K562 (cell line): Measurements from ENCODE around the gene SDK1. TPM values are rescaled to one million over a fixed set of nuclear protein-coding genes. Genes with fewer than 3 reads are reported as not detected.

Experiments
- ATAC-seq: fragments of 200-7000 bp; cut with Tn5 transposase; 3 replicates; pipeline ENCODE4 v1.9.1; 2020; ENCODE audit warnings: moderate library complexity
- BruUV-seq: library from RNA; stranded (reverse); fragments of 400-500 nt; replicated peaks from 2 replicates; lab custom pipeline; 2021; lab: Mats Ljungman, UMichigan
- CTCF ChIA-PET: fragments of 300-600 bp; formaldehyde crosslinking; extraction: SDS; loops from one replicate; lab custom pipeline; 2021; ENCODE audit warnings: low intra/inter-chr PET ratio; lab: Yijun Ruan, JAX
- POLR2A ChIA-PET: fragments of 300-600, 350-650 bp; sonication (Branson Sonifier 250); formaldehyde crosslinking; extraction: SDS; loops from one replicate; lab custom pipeline; 2021; ENCODE audit warnings: antibody characterized with exemption, inconsistent platforms; lab: Yijun Ruan, JAX
- DNase-seq, 4 experiments: peaks; one replicate each; pipeline versions ENCODE4 v3.0.0 to v3.0.0-alpha.2; 2011 to 2018; ENCODE audit warnings: low spot score in 3 of 4, mixed read lengths in 3 of 4; ENCODE audit errors: extremely low read depth in 1 of 4
- FAIRE-seq: peaks from 2 replicates; lab custom pipeline; 2011; peaks lifted over from hg19 to GRCh38; lab: Jason Lieb, UNC
- H2AFZ ChIP-seq: 2 replicates; pipeline ENCODE4 v1.6.0; 2011; ENCODE audit warnings: low read depth, low read length, control low read depth, inconsistent platforms
- H3K27ac ChIP-seq: fragments of 200-600 bp; 3 replicates; pipeline ENCODE4 v1.8.0; 2011; ENCODE audit warnings: low read depth, mild to moderate bottlenecking, control low read depth, inconsistent platforms, low read length, moderate library complexity, mixed read lengths; ENCODE audit errors: extremely low read depth
- H3K27me3 ChIP-seq, 2 experiments: fragments of 300-600 bp in 1 of 2; 2 replicates in 1 of 2; 3 replicates in 1 of 2; pipeline versions ENCODE4 v1.6.0 to v1.8.0; 2011; ENCODE audit warnings: inconsistent platforms in 2 of 2, low read length in 2 of 2, mild to moderate bottlenecking in 1 of 2, mixed read lengths in 1 of 2, moderate library complexity in 1 of 2; ENCODE audit not compliant: control insufficient read depth in 2 of 2, insufficient read depth in 2 of 2
- H3K36me3 ChIP-seq: fragments of 300-600 bp; 3 replicates; pipeline ENCODE4 v1.8.0; 2011; ENCODE audit warnings: mild to moderate bottlenecking, low read length, inconsistent platforms; ENCODE audit not compliant: control insufficient read depth, insufficient read depth
- H3K4me1 ChIP-seq, 2 experiments: fragments of 200-600 bp in 1 of 2; replicated peaks in 1 of 2; 2 replicates in 1 of 2; 3 replicates in 1 of 2; pipeline versions ENCODE4 v1.5.1 to v1.8.0; 2011; ENCODE audit warnings: inconsistent platforms in 2 of 2, low read length in 2 of 2, mild to moderate bottlenecking in 1 of 2, mixed read lengths in 1 of 2, moderate library complexity in 1 of 2; ENCODE audit not compliant: control insufficient read depth in 2 of 2, insufficient read depth in 2 of 2
- H3K4me2 ChIP-seq: 2 replicates; pipeline ENCODE4 v1.6.1; 2011; ENCODE audit warnings: low read length, control low read depth, inconsistent platforms, mixed read lengths; ENCODE audit not compliant: insufficient read depth
- H3K4me3 ChIP-seq: fragments of 200-600 bp; sonication (generic), shearing (Covaris generic); 2 replicates; pipeline ENCODE4 v1.5.1; 2016; ENCODE audit warnings: control low read depth, inconsistent platforms
- H3K79me2 ChIP-seq: fragments of 200-600 bp; 3 replicates; pipeline ENCODE4 v1.8.0; 2011; ENCODE audit warnings: low read length, inconsistent platforms; ENCODE audit not compliant: control insufficient read depth, insufficient read depth
- H3K9ac ChIP-seq, 2 experiments: 2 replicates each; pipeline versions ENCODE4 v1.6.0 to v1.6.1; 2011; ENCODE audit warnings: low read depth in 2 of 2, low read length in 2 of 2, control low read depth in 1 of 2, inconsistent platforms in 1 of 2, mild to moderate bottlenecking in 1 of 2, mixed read lengths in 1 of 2; ENCODE audit not compliant: insufficient read depth in 1 of 2
- H3K9me1 ChIP-seq: one replicate; pipeline ENCODE4 v1.6.0; 2011; ENCODE audit warnings: inconsistent platforms, mild to moderate bottlenecking, low read length, moderate library complexity; ENCODE audit not compliant: control insufficient read depth, insufficient read depth
- H3K9me3 ChIP-seq: replicated peaks from 2 replicates; pipeline ENCODE4 v1.5.1; 2011; ENCODE audit warnings: low read depth, low read length, inconsistent platforms; ENCODE audit not compliant: control insufficient read depth, insufficient read depth
- H4K20me1 ChIP-seq: replicated peaks from 2 replicates; pipeline ENCODE4 v1.6.1; 2011; ENCODE audit warnings: low read length, inconsistent platforms, mixed read lengths; ENCODE audit not compliant: control insufficient read depth, insufficient read depth
- FOXJ3 ChIP-seq: sonication (generic); formaldehyde crosslinking; IDR thresholded peaks from 2 replicates; pipeline ENCODE4 v1.4.0; 2020; ENCODE audit warnings: mild to moderate bottlenecking, missing genetic modification reagents
- HLTF ChIP-seq: fragments of 450-650 bp; IDR thresholded peaks from 2 replicates; pipeline ENCODE4 v1.6.1; 2016
- RCOR1 ChIP-seq, 2 experiments: IDR thresholded peaks; 2 replicates each; pipeline ENCODE4 v1.6.1; 2012; ENCODE audit warnings: low read depth in 2 of 2, low read length in 2 of 2, borderline replicate concordance in 1 of 2, improper control_type of control experiment in 1 of 2
- SAFB ChIP-seq: fragments of 200-400 bp; formaldehyde crosslinking; IDR thresholded peaks from 2 replicates; pipeline ENCODE4 v1.6.1; 2017; ENCODE audit warnings: low read depth, low read length, borderline replicate concordance
- SRSF7 ChIP-seq: fragments of 200-400 bp; formaldehyde crosslinking; optimal IDR thresholded peaks from 2 replicates; pipeline ENCODE3; 2017; ENCODE audit warnings: mild to moderate bottlenecking, low read depth, low read length
- ZNF175 ChIP-seq: fragments of 200-800 bp; sonication (Bioruptor generic); IDR thresholded peaks from 2 replicates; pipeline ENCODE4 v1.6.1; 2016; ENCODE audit warnings: low read depth, mild to moderate bottlenecking, missing genetic modification characterization, missing compliant biosample characterization
- ZNF263 ChIP-seq: sonication (generic); formaldehyde crosslinking; IDR thresholded peaks from 2 replicates; pipeline ENCODE4 v1.8.0; 2022; ENCODE audit warnings: mild to moderate bottlenecking, missing genetic modification reagents, borderline replicate concordance
- WGBS: fragments of 100-300 bp; shearing (Covaris generic); methylation state at CpG from one replicate; pipeline ENCODE4 v1.1.6; 2016; ENCODE audit warnings: low coverage, mixed read lengths; ENCODE audit not compliant: insufficient coverage; ENCODE audit errors: missing lambda C conversion rate; 5-methylcytosine and 5-hydroxymethylcytosine counted together
- in situ Hi-C: fragments of 300-500 bp; cut with MboI; formaldehyde crosslinking; loops from 4 replicates; pipeline ENCODE4 v1.15.0; 2018; ENCODE audit warnings: inconsistent platforms, mixed read lengths
- intact Hi-C: fragments of 100-400 bp; cut with micrococcal nuclease; formaldehyde crosslinking; loops from 2 replicates; pipeline ENCODE4 v1.14.2; 2022
- polyA plus RNA-seq, 8 experiments: library from polyadenylated mRNA; depleted of rRNA in 4 of 8; stranded (reverse) in 5 of 8; unstranded in 3 of 8; fragments of >200 nt; fragmentation: Nextera tagmentation in 2 of 8; fragmentation: Illumina TruSeq in 1 of 8; extraction: Ambion mirVana in 2 of 8; extraction: Trizol in 1 of 8; gene quantifications; 2 replicates each; pipeline versions ENCODE4 v1.2.1 to v1.2.3, GENCODE V29; 2011 to 2014; ENCODE audit warnings: inconsistent platforms in 1 of 8, missing spikeins in 1 of 8
- total RNA-seq, 7 experiments: library from RNA; depleted of rRNA in 6 of 7; stranded (reverse); fragments of >200 nt in 6 of 7; fragmentation: Illumina TruSeq in 2 of 7; extraction: Trizol in 2 of 7; gene quantifications; 2 replicates each; pipeline versions ENCODE4 v1.2.1 to v1.2.3, GENCODE V29; 2011 to 2021; ENCODE audit warnings: low replicate concordance in 1 of 7
- TF ChIP-seq, protein P1 (sequence below): fragments of 250-450 bp; sonication (Bioruptor Pico); IDR thresholded peaks from 2 replicates; pipeline ENCODE4 v1.4.0; 2020; ENCODE audit warnings: mild to moderate bottlenecking, moderate library complexity, borderline replicate concordance
- TF ChIP-seq, protein P2 (sequence below): fragments of 150-350 bp; conservative IDR thresholded peaks from 2 replicates; pipeline ENCODE4 v1.6.1; 2014; ENCODE audit warnings: low read length

Gene SDK1
- total and polyA plus RNA-seq, 9 of the 15 experiments (the other 6 are each of a cell fraction or from before 2014, with no cell fraction given) = 0.16 TPM; not detected in 8

DNA sequence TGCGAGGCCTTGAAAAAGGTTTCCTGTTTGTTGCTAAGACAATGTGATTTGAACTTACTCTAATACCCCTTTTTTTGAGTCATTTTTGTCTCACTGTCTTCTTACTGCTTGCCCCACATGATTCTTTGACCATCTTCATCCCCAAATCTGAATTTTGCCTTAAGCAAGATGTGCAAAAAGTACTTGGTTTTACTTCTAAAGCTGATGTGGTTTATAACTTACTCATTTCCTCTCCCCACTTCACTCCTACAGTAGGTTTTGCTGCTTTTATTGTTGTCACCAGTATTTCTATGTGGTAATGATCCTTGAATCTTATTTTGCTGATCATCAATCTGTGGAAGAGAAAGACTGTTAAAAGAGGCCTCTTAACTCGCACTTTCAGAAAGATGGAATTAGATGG lies 396.4 kb downstream of the SDK1 start:
- Histone ChIP-seq H4K20me1 (no peaks in the 10 kb centered on the region), H3K27ac (no peak overlapping the region), H3K79me2 (no peaks in the 10 kb centered on the region), H3K36me3 (no peaks in the 10 kb centered on the region), H2AFZ (no peak overlapping the region), H3K4me1 (no peaks in the 10 kb centered on the region), H3K9ac (no peak overlapping the region)
- CTCF ChIA-PET = interaction anchor here (0.7 kb wide), 1 partner anchor 274 kb away, joined by 3 read pairs; no protein-coding TSS in a partner anchor
- POLR2A ChIA-PET = no interaction called here
- no peak for FAIRE-seq
- intact Hi-C loops (no loop called here), in situ Hi-C loops (no loop called here)
- ATAC-seq = no peak
- no peak for TF ChIP-seq FOXJ3
- TF ChIP-seq SRSF7 = no peak
- TF ChIP-seq HLTF = no peak
- TF ChIP-seq ZNF175 = no peak
- TF ChIP-seq, protein P1, sequence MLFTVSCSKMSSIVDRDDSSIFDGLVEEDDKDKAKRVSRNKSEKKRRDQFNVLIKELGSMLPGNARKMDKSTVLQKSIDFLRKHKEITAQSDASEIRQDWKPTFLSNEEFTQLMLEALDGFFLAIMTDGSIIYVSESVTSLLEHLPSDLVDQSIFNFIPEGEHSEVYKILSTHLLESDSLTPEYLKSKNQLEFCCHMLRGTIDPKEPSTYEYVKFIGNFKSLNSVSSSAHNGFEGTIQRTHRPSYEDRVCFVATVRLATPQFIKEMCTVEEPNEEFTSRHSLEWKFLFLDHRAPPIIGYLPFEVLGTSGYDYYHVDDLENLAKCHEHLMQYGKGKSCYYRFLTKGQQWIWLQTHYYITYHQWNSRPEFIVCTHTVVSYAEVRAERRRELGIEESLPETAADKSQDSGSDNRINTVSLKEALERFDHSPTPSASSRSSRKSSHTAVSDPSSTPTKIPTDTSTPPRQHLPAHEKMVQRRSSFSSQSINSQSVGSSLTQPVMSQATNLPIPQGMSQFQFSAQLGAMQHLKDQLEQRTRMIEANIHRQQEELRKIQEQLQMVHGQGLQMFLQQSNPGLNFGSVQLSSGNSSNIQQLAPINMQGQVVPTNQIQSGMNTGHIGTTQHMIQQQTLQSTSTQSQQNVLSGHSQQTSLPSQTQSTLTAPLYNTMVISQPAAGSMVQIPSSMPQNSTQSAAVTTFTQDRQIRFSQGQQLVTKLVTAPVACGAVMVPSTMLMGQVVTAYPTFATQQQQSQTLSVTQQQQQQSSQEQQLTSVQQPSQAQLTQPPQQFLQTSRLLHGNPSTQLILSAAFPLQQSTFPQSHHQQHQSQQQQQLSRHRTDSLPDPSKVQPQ (CRISPR knock-in tag) = no peak
- TF ChIP-seq ZNF263 (CRISPR knock-in tag) = no peak
- TF ChIP-seq, protein P2, sequence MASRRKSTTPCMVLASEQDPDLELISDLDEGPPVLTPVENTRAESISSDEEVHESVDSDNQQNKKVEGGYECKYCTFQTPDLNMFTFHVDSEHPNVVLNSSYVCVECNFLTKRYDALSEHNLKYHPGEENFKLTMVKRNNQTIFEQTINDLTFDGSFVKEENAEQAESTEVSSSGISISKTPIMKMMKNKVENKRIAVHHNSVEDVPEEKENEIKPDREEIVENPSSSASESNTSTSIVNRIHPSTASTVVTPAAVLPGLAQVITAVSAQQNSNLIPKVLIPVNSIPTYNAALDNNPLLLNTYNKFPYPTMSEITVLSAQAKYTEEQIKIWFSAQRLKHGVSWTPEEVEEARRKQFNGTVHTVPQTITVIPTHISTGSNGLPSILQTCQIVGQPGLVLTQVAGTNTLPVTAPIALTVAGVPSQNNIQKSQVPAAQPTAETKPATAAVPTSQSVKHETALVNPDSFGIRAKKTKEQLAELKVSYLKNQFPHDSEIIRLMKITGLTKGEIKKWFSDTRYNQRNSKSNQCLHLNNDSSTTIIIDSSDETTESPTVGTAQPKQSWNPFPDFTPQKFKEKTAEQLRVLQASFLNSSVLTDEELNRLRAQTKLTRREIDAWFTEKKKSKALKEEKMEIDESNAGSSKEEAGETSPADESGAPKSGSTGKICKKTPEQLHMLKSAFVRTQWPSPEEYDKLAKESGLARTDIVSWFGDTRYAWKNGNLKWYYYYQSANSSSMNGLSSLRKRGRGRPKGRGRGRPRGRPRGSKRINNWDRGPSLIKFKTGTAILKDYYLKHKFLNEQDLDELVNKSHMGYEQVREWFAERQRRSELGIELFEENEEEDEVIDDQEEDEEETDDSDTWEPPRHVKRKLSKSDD = no peak
- no peak for TF ChIP-seq RCOR1 (IDR thresholded peaks at IDR 0.05; ENCODE audit: borderline replicate concordance in 1 of 2, low read depth in 2 of 2, low read length in 2 of 2)
- TF ChIP-seq SAFB = no peak
- TF ChIP-seq, all 486 proteins: peak for 0
- WGBS = 0% methylated on average over 2 of the region's 2 CpGs
- BruUV-seq = no TSS peak
- Histone ChIP-seq H3K4me3 (no peak overlapping the region), H3K9me3 (no peaks in the 10 kb centered on the region), H3K27me3 (peaks cover 0 to 3% of the 10 kb centered on the region in 2 experiments; a peak in 1 of 5 replicates), H3K4me2 (no peak overlapping the region), H3K9me1 (no peaks in the 10 kb centered on the region)
- no peak for DNase-seq
